Measurements from ENCODE around the gene MTA1. TPM values are rescaled to one million over a fixed set of nuclear protein-coding genes. Genes with fewer than 3 reads are reported as not detected.

MTA1 gene
- total and polyA plus RNA-seq, 8 donors, result 24.9 to 183 (median 54.1) TPM

DNA sequence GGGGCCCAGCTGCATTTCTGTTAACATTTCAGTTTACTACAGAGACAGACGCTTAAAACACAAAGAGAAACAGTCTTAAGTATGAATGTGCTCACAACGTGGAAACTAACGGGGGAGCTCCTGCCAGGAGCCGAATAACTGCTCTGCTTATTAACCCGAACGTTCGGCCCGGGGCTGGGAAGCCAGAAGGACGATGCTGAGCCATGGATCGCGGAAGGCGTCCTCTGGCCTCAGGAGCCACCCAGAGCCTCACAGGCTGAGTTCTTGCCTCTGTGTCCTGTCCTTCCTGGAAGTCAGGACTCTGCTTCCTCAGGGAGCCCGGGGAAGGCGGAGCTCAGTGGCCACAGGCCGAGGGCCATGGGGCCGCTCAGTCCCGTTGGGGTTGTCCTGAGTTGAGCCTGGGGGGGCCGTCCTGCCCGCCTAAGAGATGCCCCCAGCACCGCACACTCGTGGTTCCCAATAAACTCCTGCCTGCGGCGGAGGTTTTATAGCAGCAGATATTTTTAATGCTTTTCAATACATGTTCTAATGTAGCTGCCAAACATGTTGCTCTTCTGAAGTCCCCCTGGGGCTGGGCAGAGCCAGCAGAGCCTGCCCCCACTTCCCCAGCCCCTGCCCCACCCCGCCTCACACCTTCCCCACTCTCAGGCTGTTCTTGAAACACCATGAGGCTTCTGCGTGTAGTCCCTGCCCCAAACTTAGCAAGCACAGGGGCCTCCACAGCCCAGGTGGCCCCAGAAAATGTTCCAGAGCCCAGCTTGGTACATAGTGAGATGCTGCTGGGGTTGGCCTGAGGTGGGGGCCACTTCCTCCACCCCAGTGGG is 24.7 kb upstream of the MTA1 start:
- H3K9me3 ChIP-seq, result no peaks in the 10 kb centered on the region
- H3K36me3 ChIP-seq, result peaks cover 0 to 38% (median 29%) of the 10 kb centered on the region in 4 donors
- no peak overlapping the region for H3K27ac ChIP-seq
- TF ChIP-seq, protein P1, sequence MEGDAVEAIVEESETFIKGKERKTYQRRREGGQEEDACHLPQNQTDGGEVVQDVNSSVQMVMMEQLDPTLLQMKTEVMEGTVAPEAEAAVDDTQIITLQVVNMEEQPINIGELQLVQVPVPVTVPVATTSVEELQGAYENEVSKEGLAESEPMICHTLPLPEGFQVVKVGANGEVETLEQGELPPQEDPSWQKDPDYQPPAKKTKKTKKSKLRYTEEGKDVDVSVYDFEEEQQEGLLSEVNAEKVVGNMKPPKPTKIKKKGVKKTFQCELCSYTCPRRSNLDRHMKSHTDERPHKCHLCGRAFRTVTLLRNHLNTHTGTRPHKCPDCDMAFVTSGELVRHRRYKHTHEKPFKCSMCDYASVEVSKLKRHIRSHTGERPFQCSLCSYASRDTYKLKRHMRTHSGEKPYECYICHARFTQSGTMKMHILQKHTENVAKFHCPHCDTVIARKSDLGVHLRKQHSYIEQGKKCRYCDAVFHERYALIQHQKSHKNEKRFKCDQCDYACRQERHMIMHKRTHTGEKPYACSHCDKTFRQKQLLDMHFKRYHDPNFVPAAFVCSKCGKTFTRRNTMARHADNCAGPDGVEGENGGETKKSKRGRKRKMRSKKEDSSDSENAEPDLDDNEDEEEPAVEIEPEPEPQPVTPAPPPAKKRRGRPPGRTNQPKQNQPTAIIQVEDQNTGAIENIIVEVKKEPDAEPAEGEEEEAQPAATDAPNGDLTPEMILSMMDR (IDR thresholded peaks at IDR 0.05), result no peak
- no peak for TF ChIP-seq POLR2A (IDR thresholded peaks at IDR 0.05)
- TF ChIP-seq POLR2AphosphoS5 (IDR thresholded peaks at IDR 0.05), result no peak
- no peak for TF ChIP-seq EP300 (IDR thresholded peaks at IDR 0.05)
- intact Hi-C loops (cut with DNase I; ENCODE audit: low total_unique reads), result no loop called here
- WGBS, 5 donors, result 83 to 87% (median 85%) methylated on average over 25 of the region's 25 CpGs
- no peak for DNase-seq
- no peak overlapping the region for H3K4me3 ChIP-seq
- H3K27me3 ChIP-seq, result no peaks in the 10 kb centered on the region
- peaks cover 20 to 36% (median 25%) of the 10 kb centered on the region in 4 donors for H3K4me1 ChIP-seq

DNA sequence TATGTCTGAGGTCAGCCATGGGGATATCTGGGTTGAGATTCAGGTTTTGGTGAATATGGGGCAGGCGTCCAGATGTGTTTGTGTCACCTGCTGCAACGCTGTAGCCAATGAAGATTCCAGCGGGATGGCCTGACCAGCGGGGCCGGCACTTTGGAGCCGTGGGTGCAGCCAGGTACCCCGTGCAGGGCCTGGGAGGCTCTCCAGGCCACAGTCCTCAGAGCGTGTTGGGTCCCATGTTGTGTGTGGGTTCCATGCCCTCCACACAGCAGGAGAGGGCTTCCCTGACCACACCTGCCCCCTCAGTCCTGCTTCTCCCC is 24.1 kb upstream of the MTA1 start:
- H3K9me3 ChIP-seq, result peaks cover 0 to 4% (median 1%) of the 10 kb centered on the region in 4 donors
- no peaks in the 10 kb centered on the region for H3K27me3 ChIP-seq
- H3K27ac ChIP-seq, result no peak overlapping the region
- intact Hi-C loops (cut with DNase I; ENCODE audit: low total_unique reads), result no loop called here
- TF ChIP-seq, protein P1 (IDR thresholded peaks at IDR 0.05), result no peak
- TF ChIP-seq POLR2A (IDR thresholded peaks at IDR 0.05) (no peak), EP300 (IDR thresholded peaks at IDR 0.05) (no peak), POLR2AphosphoS5 (IDR thresholded peaks at IDR 0.05) (no peak)
- no peak for DNase-seq
- peaks cover 0 to 43% (median 32%) of the 10 kb centered on the region in 4 donors for H3K36me3 ChIP-seq
- 85 to 99% (median 95%) methylated on average over 8 of the region's 8 CpGs for WGBS, 5 donors
- H3K4me1 ChIP-seq, result peaks cover 16 to 33% (median 24%) of the 10 kb centered on the region in 4 donors
- no peak overlapping the region for H3K4me3 ChIP-seq

DNA sequence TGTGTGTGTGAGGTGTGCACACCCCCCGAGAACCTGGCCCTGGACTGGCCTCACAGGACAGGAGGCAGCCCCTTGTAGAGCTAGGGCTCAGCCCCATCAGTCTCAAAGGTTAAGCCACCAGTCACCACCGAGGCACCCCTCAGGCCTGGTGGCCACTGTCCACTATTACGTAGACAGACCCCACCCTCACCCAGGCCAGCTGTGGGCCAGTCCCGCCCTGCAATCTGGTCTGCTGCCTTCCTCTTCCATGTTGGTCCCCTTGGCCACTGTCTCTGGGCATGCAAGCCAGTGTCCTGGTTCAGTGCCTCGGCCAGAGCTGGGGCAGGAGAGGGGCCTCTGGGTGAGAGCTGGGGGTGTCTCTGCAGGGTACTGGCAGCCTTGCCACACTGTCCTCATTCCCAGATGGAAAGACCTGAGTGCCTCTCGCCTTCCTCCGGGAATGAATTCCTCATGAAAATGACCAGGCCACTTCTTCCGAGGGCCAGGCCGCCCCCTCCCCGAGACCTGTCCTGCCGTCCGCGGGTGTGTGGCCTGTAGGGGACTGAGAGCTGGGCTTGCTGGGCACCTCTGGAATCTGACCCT is 22.2 kb upstream of the MTA1 start:
- Histone ChIP-seq H3K4me1 (peaks cover 14 to 28% (median 22%) of the 10 kb centered on the region in 4 donors), H3K27me3 (no peaks in the 10 kb centered on the region), H3K27ac (peak overlapping the region in 4 of 5 donors; percentile 80 to 94 (median 86)), H3K4me3 (peak overlapping the region; percentile 76 to 90 (median 80)), H3K9me3 (peaks cover 0 to 20% (median 7%) of the 10 kb centered on the region in 4 donors), H3K36me3 (peaks cover 6 to 48% (median 33%) of the 10 kb centered on the region in 4 donors)
- intact Hi-C loops (cut with DNase I; ENCODE audit: low total_unique reads), result no loop called here
- no peak for DNase-seq
- 85 to 92% (median 90%) methylated on average over 12 to 13 of the region's 13 CpGs for WGBS, 5 donors
- TF ChIP-seq EP300 (IDR thresholded peaks at IDR 0.05) (no peak), POLR2AphosphoS5 (IDR thresholded peaks at IDR 0.05) (no peak), POLR2A (IDR thresholded peaks at IDR 0.05) (no peak)
- TF ChIP-seq, protein P1 (IDR thresholded peaks at IDR 0.05), result no peak

DNA sequence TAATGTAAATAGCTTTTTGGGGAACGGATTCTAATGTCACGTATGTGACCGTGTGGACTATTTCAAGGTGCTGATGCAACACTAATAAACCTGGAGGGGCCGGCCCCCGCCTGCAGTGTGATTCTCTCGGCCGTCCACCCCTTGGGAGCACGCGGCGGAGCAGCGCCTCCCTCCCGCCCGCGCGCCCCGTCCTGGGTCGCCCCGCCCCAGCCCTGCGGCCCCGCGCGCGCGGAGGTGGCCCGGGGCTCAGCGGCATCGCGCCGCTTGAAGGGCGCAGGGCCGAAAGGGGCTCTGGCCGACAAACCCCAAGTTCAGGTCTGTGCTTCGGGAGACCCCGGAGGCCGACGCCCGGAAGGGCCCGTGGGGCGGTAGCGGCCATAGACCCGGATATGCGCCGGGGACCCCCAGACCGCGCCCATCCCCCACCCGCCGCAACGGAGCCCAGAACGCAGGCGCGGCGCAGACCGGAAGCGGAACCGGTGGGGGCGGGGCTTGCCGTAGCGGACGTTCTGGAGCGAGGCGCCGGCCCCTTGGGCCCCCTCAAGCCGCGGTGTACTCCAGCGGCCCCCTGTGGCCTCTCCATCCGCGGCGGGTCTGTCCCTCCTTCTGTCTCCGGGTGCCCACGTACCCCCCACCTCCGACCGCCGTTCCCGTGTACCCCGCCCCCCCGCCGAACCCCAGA is 21.4 kb upstream of the MTA1 start, which contains the start of gene TEX22:
Gene TEX22, plus strand, starts transcription at position 495 of the 682 bp plus-strand sequence. CDS start 803 bp downstream, outside the sequence.
- TF ChIP-seq EP300 (IDR thresholded peaks at IDR 0.05) (no peak), POLR2A (IDR thresholded peaks at IDR 0.05) (peak in 1 of 4 donors; percentile 21), POLR2AphosphoS5 (IDR thresholded peaks at IDR 0.05) (peak; percentile 68 to 92 (median 81))
- TF ChIP-seq, protein P1 (IDR thresholded peaks at IDR 0.05), result no peak

More for the DNA sequence above, 21.4 kb upstream of the MTA1 start, which contains the start of gene TEX22:
- no peaks in the 10 kb centered on the region for H3K27me3 ChIP-seq
- WGBS, 5 donors, result 0 to 5% (median 1%) methylated on average over 8 to 77 of the region's 77 CpGs
- H3K4me1 ChIP-seq, result peaks cover 14 to 28% (median 22%) of the 10 kb centered on the region in 4 donors
- peak; percentile 89 to 97 for DNase-seq
- H3K27ac ChIP-seq, result peak within 1 kb of the TSS; percentile 80 to 94 (median 86)
- H3K4me3 ChIP-seq, result peak within 1 kb of the TSS; percentile 76 to 90 (median 80)
- peaks cover 6 to 40% (median 27%) of the 10 kb centered on the region in 4 donors for H3K36me3 ChIP-seq
- H3K9me3 ChIP-seq, result peaks cover 0 to 26% (median 7%) of the 10 kb centered on the region in 4 donors
- intact Hi-C loops (cut with DNase I; ENCODE audit: low total_unique reads), result no loop called here

Data from stomach (tissue), 9 donors.